Mesothelial cell of epicardium (in vitro differentiated cells): ENCODE data around the gene DNM3. TPM values are rescaled to one million over a fixed set of nuclear protein-coding genes. Genes with fewer than 3 reads are reported as not detected.

ENCODE experiments used
- DNase-seq, 2 experiments: peaks; one replicate each; pipeline ENCODE4 v3.0.0; 2021; ENCODE audit warnings: low spot score in 2 of 2; ENCODE audit not compliant: unreplicated experiment in 2 of 2
- H3K27ac Mint-ChIP-seq: 2 replicates; pipeline ENCODE4 v1.8.0; 2021; ENCODE audit warnings: mixed read lengths
- H3K27me3 Mint-ChIP-seq: 2 replicates; pipeline ENCODE4 v1.8.0; 2021; ENCODE audit warnings: low read depth, mixed read lengths
- H3K36me3 Mint-ChIP-seq: 2 replicates; pipeline ENCODE4 v1.8.0; 2021; ENCODE audit warnings: mixed read lengths
- H3K4me1 Mint-ChIP-seq: 2 replicates; pipeline ENCODE4 v1.8.0; 2021; ENCODE audit warnings: mixed read lengths
- H3K4me3 Mint-ChIP-seq: 2 replicates; pipeline ENCODE4 v1.8.0; 2021; ENCODE audit warnings: mild to moderate bottlenecking, moderate library complexity, mixed read lengths
- H3K9me3 Mint-ChIP-seq: 2 replicates; pipeline ENCODE4 v1.8.0; 2021; ENCODE audit warnings: mixed read lengths
- total RNA-seq: library from RNA; stranded (reverse); gene quantifications from 3 replicates; pipeline ENCODE4 v1.2.1, GENCODE V29; 2021
- TF ChIP-seq, protein P1 (sequence below): fragments of 200-600 bp; sonication (generic); IDR thresholded peaks from one replicate; pipeline ENCODE4 v1.5.0; 2021; ENCODE audit warnings: antibody characterized with exemption; ENCODE audit not compliant: unreplicated experiment

DNM3 gene
- total RNA-seq, 1 donor from 2014 or later: 5.0 TPM

DNA sequence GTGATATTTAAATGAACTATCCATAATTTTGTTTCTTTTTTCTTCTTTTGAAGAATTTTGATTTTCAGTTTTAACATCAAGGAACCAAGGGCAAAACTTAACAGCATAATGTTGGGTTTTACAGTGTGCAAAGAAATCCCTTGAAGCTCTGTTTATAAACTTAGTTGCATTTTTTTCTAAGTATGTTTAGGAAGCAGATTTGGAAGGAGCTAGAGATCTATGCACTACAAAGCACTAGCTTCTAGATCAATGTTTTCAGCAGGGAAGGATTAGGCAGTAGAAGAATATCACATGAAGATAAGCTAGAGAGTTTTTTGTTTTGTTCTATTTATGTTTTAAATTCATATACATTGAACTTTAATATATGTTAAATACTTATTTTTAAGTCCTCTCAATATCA lies 328.5 kb downstream of the DNM3 start:
- TF ChIP-seq, protein P1, sequence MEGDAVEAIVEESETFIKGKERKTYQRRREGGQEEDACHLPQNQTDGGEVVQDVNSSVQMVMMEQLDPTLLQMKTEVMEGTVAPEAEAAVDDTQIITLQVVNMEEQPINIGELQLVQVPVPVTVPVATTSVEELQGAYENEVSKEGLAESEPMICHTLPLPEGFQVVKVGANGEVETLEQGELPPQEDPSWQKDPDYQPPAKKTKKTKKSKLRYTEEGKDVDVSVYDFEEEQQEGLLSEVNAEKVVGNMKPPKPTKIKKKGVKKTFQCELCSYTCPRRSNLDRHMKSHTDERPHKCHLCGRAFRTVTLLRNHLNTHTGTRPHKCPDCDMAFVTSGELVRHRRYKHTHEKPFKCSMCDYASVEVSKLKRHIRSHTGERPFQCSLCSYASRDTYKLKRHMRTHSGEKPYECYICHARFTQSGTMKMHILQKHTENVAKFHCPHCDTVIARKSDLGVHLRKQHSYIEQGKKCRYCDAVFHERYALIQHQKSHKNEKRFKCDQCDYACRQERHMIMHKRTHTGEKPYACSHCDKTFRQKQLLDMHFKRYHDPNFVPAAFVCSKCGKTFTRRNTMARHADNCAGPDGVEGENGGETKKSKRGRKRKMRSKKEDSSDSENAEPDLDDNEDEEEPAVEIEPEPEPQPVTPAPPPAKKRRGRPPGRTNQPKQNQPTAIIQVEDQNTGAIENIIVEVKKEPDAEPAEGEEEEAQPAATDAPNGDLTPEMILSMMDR: no peak
- no peaks in the 10 kb centered on the region for H3K9me3 Mint-ChIP-seq
- no peaks in the 10 kb centered on the region for H3K36me3 Mint-ChIP-seq
- no peak overlapping the region for H3K4me3 Mint-ChIP-seq
- H3K4me1 Mint-ChIP-seq: peaks cover 49% of the 10 kb centered on the region
- H3K27ac Mint-ChIP-seq: peak overlapping the region; percentile 82
- no peak for DNase-seq
- no peaks in the 10 kb centered on the region for H3K27me3 Mint-ChIP-seq

- TF ChIP-seq, protein P1: no peak
- no peaks in the 10 kb centered on the region for H3K36me3 Mint-ChIP-seq
- no peak for DNase-seq
- H3K27me3 Mint-ChIP-seq: no peaks in the 10 kb centered on the region
- H3K4me3 Mint-ChIP-seq: no peak overlapping the region
- H3K9me3 Mint-ChIP-seq: no peaks in the 10 kb centered on the region
- H3K27ac Mint-ChIP-seq: no peak overlapping the region
- peaks cover 54% of the 10 kb centered on the region for H3K4me1 Mint-ChIP-seq
Observed at GRCh38 chr1:172172352-172172831, 331.1 kb downstream of the DNM3 start.

DNA sequence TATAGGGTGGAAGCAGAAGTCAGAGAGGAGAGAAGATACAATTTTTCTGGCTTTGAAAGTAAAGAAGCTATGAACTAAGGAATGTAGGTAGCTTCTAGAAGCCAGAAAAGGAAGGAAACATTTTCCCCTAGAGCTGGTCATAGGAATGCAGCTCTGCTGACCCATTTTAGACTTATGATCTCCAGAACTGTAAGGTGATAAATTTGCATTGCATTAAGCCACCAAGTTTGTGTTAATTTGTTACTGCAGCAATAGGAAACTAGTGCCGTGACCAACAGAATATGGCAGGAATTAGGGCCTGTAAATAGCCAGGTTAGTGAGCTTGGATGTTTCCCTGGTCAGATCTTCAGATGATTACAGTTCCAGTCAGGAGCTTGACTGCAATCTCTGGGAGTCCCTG lies 334.9 kb downstream of the DNM3 start:
- Mint-ChIP-seq H3K4me1 (peaks cover 53% of the 10 kb centered on the region), H3K4me3 (no peak overlapping the region), H3K27ac (peak overlapping the region; percentile 26), H3K9me3 (no peaks in the 10 kb centered on the region), H3K36me3 (no peaks in the 10 kb centered on the region), H3K27me3 (no peaks in the 10 kb centered on the region)
- TF ChIP-seq, protein P1: no peak
- DNase-seq: no peak

DNA sequence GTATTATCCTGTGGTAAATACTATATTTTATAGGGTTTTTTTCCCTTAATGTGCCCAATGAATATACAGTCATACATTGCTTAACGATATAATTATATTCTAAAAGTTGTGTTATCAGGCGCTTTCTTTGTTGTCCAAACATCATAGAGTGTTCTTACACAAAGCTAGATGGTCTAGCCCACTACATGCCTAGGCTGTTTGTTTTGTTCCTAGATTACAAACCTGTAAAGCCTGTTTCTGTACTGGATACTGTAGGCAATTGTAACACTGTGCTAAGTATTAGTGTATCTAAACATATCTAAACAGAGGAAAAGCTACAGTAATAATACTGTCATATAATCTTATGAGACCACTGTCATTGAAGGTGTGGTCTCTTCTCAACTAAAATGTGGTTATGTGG lies 336.6 kb downstream of the DNM3 start:
- Mint-ChIP-seq H3K4me1 (peaks cover 64% of the 10 kb centered on the region), H3K27me3 (no peaks in the 10 kb centered on the region), H3K4me3 (no peak overlapping the region), H3K27ac (peak overlapping the region; percentile 51), H3K9me3 (no peaks in the 10 kb centered on the region), H3K36me3 (no peaks in the 10 kb centered on the region)
- TF ChIP-seq, protein P1: no peak
- DNase-seq: no peak

DNA sequence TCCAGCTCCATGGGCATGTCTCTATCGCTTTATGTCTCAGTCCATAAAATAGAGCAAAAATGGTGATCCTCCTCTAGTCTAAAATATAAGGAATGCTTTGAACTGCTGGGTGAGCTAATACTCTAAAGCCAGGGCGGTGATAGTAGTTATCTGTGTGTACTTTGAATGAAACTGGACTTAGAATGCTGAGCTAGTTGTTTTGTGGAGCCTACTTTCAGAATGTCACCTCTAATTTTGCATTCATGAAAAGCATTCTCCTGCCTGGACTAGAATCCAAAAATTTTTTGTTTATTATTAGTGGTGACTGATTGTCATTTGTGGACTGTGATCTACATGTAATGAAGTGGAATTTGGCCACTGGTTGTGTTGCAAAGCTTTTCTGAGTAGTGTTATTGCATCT lies 337.6 kb downstream of the DNM3 start:
- TF ChIP-seq, protein P1: no peak
- no peak overlapping the region for H3K4me3 Mint-ChIP-seq
- H3K27ac Mint-ChIP-seq: peak overlapping the region; percentile 89
- H3K4me1 Mint-ChIP-seq: peaks cover 68% of the 10 kb centered on the region
- DNase-seq: no peak
- H3K9me3 Mint-ChIP-seq: no peaks in the 10 kb centered on the region
- no peaks in the 10 kb centered on the region for H3K36me3 Mint-ChIP-seq
- H3K27me3 Mint-ChIP-seq: no peaks in the 10 kb centered on the region

GRCh38 chr1:172179918-172180317 lies 338.6 kb downstream of the DNM3 start:
- Mint-ChIP-seq H3K36me3 (no peaks in the 10 kb centered on the region), H3K9me3 (no peaks in the 10 kb centered on the region), H3K4me1 (peaks cover 74% of the 10 kb centered on the region), H3K27me3 (no peaks in the 10 kb centered on the region), H3K27ac (peak overlapping the region; percentile 95), H3K4me3 (no peak overlapping the region)
- DNase-seq: no peak
- TF ChIP-seq, protein P1: no peak
